ENCODE measurements around the gene CCL26.
"Not testable (repeated sequence)": the region's sequence is repeated elsewhere in the genome, so short reads cannot be mapped to it uniquely, and the experiment has no call there.

CCL26 gene

DNA sequence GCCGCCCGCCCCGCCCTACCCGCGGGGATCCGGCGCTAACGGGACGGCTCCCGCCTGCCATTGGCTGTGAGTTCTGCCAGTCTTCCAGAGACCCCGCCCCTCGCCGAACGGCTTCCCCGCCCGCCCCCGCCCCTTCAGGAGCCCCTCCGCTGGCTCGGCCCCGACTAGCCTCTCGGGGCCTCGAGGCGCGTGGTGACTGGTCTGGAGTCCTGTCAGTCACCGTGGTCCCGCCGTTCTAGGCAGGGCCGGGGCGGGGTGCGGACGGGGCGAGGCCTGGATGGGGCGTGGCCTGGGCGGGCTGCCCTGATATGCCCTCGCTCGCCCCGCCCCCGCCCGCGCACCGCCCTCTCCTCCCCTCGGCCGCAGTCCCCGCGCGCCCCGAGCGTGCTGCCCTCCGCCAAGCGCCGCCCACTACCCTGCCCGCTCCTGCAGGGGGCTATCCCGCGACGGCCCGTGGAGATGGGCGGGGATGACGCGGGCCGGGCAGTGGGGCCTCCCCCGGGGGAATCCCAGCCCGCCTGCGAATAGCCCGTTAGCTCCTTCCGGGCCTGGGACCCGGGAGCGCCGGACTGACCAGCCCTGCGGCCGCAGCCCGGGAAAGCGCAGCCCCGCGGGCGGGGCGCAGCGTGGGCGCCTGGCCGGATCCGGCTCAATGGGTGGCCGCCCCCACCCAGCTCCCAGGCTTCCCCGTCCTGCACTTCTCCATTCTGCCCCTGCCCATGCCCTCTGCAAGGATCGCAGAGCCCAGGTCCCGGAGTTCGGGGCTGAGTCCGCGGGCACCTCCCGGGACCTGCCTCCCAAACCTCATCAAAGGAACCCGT is 32.8 kb downstream of the CCL26 start:
- Mint-ChIP-seq H3K4me1 (peaks cover 20% of the 10 kb centered on the region), H3K36me3 (peaks cover 2% of the 10 kb centered on the region), H3K9me3 (no peaks in the 10 kb centered on the region), H3K4me3 (peak overlapping the region; percentile 90), H3K27me3 (peaks cover 74% of the 10 kb centered on the region), H3K27ac (peak overlapping the region; percentile 93)
- peak; percentile 100 for DNase-seq
- CTCF ChIA-PET = interaction anchor here (0.5 to 0.9 kb wide), 2 partner anchors 23 to 35 kb away, joined by 3 to 4 read pairs; no protein-coding TSS in a partner anchor

DNA sequence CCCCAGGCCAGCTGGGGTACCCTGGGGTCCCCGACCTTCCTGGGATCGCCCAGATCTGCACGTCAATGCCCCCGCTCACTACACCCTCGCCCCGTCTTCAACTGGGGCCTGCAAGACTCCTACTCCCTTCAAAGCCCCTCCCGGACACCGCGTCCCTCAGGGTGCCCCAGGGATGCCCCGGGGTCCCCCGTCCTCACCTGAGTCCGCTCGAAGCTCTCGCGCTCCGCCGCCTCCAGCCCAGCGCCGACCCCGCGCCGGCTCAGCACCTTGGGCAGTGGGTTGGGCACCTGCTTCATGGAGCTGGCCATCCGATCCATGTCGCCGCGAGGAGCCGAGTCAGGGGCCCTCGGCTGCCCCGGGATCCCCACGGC is 33.4 kb downstream of the CCL26 start, which contains the start of gene HIP1:
HIP1 (minus strand) TSS at position 338 of the 371 bp plus-strand sequence; CDS start at position 317, 21 bp downstream.
- Mint-ChIP-seq H3K27me3 (peaks cover 70% of the 10 kb centered on the region), H3K9me3 (no peaks in the 10 kb centered on the region), H3K4me3 (peak within 1 kb of the TSS; percentile 90), H3K27ac (peak within 1 kb of the TSS; percentile 93), H3K4me1 (peaks cover 20% of the 10 kb centered on the region), H3K36me3 (peaks cover 2% of the 10 kb centered on the region)
- CTCF ChIA-PET = interaction anchor here (0.5 kb wide), 1 partner anchor 36 kb away, joined by 3 read pairs; no protein-coding TSS in a partner anchor
- DNase-seq = no peak

DNA sequence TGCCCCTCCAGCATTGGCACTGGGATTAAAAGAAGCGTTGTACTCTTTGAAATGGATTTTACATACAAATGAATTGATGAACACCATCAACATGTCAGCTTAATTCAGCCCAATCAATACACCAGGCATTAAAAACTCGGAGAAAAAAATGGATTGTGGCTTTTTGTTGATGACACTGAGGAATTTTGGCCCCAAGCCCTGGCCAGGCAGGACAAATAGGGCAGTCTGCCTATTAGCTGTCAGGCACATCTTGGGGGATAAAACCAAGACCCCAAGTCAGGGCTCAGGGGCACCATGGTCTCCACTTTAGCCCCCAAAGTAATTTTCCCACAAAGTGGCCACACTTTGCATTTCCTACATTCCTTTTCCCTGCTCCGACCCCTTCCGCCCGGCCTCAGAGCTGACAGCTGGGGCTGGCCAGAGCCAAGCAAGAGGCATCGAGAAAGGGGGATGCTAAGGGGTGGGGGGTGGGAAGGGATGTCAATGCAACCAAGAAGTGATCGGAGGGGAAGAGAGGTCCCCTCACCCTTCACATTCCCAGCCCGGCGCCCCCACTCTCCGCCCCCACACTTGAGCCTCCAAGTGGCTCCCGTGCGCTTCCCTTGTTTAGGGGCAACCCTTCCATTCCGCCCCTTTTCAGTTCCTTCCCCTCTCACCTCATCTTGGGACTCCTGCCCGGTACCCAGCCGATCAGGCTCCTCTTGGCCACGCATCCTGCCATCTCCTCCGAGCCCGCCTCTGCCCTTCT is 34.0 kb downstream of the CCL26 start:
- Mint-ChIP-seq H3K4me1 (peaks cover 20% of the 10 kb centered on the region), H3K27me3 (peaks cover 65% of the 10 kb centered on the region), H3K4me3 (peak overlapping the region; percentile 84), H3K36me3 (peaks cover 2% of the 10 kb centered on the region), H3K9me3 (no peaks in the 10 kb centered on the region), H3K27ac (peak overlapping the region; percentile 58)
- CTCF ChIA-PET = no interaction called here
- no peak for DNase-seq

DNA sequence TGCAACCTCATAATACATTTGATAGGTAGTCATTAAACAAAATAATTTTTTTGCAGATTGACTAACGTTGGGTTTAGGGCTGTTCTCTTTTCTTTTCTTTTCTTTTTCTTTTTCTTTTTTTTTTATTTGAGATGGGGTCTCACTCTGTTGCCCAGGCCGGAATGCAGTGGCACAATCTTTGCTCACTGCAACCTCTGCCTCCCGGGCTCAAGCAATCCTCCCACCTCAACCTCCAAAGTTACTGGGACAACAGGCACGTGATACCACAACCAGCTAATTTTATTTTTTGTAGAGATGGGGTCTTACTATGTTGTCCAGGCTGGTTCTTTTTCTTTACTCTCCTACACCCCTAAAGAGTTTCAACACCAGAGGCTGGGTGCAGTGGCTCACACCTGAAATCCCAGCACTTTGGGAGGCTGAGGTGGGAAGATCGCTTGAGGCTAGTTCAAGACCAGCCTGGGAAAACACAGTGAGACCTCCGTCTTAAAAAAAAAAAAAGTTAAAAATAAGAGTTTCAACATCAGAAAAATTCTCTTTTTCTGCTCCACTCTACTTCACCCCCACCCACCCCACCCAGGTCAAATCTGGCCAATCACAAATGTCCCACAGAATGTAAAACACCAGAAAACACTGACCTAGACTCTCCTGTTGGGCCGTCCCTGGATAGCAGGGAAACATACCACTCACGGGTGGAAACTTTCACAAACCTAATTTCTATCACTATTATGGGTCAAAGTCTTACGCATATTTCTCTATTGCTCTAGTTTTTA is 36.2 kb downstream of the CCL26 start:
- peaks cover 45% of the 10 kb centered on the region for H3K27me3 Mint-ChIP-seq
- no peak overlapping the region for H3K27ac Mint-ChIP-seq
- CTCF ChIA-PET = interaction anchor here (1.6 kb wide), 1 partner anchor 284 kb away, joined by 3 read pairs; no protein-coding TSS in a partner anchor
- no peak overlapping the region for H3K4me3 Mint-ChIP-seq
- peaks cover 2% of the 10 kb centered on the region for H3K36me3 Mint-ChIP-seq
- no peak for DNase-seq
- H3K4me1 Mint-ChIP-seq = peaks cover 18% of the 10 kb centered on the region
- H3K9me3 Mint-ChIP-seq = no peaks in the 10 kb centered on the region

DNA sequence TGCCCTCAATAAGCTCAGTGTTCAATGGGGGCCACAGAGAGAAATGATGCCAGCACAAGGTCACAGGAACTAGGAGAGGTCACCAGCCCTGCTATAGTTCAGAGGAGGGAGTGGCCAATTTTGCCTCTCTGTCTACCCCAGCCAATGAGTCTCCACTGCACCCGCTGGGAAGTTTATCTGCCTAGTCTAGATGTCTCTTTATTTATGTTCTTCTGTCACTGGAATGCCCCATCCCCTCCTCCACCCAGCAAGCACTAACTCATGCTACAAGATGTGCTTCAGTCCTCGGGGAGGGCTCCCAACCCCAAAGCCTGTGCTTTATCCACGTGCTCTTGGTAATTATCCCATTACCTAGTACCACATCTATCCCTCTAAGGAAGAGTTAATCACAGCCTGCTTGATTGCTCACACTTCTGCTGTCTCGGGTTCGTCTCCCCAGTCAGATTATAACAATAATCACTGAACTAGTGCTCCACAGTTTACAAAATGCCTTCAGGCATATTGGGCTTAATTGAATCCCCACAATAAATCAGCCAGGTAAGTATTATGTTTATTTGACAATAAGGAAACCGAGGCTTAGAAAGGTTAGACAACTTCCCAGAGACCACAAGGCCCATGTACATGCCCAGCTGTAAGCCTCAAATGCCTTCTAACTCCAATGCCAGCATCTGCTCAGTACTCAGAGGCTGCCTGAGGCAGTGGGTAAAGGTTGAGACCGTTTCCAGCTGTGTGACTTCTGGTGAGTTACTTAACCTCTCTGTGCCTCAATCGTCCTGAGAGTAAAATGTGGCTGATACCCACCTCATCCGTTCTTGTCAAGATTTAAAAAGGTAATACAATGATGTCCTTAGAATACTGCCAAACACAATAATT is 37.2 kb downstream of the CCL26 start:
- no peak overlapping the region for H3K4me3 Mint-ChIP-seq
- H3K9me3 Mint-ChIP-seq = no peaks in the 10 kb centered on the region
- no peak for DNase-seq
- H3K27me3 Mint-ChIP-seq = peaks cover 36% of the 10 kb centered on the region
- H3K27ac Mint-ChIP-seq = no peak overlapping the region
- CTCF ChIA-PET = interaction anchor here (1.6 kb wide), 1 partner anchor 285 kb away, joined by 3 read pairs; no protein-coding TSS in a partner anchor
- peaks cover 16% of the 10 kb centered on the region for H3K4me1 Mint-ChIP-seq
- peaks cover 2% of the 10 kb centered on the region for H3K36me3 Mint-ChIP-seq

DNA sequence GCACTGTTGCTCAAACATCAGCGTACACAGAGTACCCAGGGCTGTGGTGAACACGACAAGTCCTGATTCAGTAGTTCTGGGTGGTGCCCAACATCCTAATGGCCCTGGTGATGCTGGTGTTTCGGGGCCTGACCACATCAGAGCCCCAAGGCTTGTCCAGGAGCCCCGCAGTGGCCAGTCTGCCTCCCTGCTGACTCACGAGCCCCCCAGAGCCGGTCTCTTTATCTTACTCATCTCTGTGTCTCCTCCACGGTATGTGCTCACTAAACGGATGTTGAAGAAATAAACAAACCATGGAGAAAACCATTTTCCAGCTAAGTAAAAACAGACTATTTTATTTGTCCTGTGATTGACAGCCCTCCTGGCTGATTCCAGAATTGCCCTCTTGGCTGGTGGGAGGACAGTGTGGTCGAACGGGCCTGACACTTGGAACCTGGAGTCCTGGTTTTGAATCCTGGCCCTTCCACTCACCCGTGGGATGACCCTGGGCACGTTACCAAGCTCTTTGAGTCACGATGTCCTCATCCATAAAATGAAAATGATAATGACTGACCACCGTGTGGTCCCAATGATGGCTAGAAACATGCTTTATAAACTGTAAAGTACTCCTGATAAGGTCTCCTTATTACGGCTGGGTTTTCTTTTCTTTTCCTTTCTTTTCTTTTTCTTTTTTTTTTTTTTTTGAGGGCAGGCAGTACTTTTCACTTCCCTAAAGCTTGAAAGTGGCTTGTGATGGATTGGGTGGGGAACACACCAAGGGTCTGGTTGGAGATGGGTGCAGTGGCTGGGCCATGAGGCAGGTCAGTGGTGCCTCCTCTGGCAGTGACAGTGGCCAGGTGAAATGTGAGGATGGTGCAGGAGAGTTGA is 39.0 kb downstream of the CCL26 start:
- Mint-ChIP-seq H3K4me1 (peaks cover 19% of the 10 kb centered on the region), H3K27ac (no peak overlapping the region)

DNA sequence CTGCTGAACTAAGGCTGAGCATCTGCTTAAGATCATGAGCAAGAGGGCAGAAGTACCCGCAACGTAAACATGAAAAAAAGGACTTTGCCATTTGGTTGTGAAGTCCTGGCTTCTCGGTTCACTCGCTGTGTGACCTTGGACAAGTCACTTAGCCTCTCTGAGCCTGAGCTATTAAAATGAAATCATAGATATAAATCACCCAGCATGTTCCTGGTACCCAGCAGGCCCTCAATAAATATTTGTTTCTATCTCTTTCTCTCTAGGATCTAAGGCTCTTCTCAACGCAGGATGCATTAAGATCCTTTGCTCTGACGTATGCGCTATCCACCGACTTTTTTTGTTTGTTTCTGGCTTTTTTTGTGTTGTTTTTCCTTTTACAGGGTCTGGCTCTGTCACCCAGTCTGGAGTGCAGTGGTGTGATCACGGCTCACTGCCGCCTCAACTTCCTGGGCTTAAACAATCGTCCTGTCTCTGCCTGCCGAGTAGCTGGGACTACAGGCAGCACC is 39.9 kb downstream of the CCL26 start:
- Mint-ChIP-seq H3K9me3 (no peaks in the 10 kb centered on the region), H3K36me3 (no peaks in the 10 kb centered on the region), H3K4me1 (peaks cover 22% of the 10 kb centered on the region), H3K4me3 (no peak overlapping the region), H3K27ac (no peak overlapping the region), H3K27me3 (peaks cover 13% of the 10 kb centered on the region)
- CTCF ChIA-PET = no interaction called here
- no peak for DNase-seq

More for the DNA sequence above, 39.0 kb downstream of the CCL26 start:
- H3K4me3 Mint-ChIP-seq = no peak overlapping the region
- DNase-seq = no peak
- H3K36me3 Mint-ChIP-seq = no peaks in the 10 kb centered on the region
- H3K9me3 Mint-ChIP-seq = no peaks in the 10 kb centered on the region
- CTCF ChIA-PET = interaction anchor here (0.6 kb wide), 1 partner anchor 288 kb away, joined by 3 read pairs; no protein-coding TSS in a partner anchor
- peaks cover 22% of the 10 kb centered on the region for H3K27me3 Mint-ChIP-seq

DNA sequence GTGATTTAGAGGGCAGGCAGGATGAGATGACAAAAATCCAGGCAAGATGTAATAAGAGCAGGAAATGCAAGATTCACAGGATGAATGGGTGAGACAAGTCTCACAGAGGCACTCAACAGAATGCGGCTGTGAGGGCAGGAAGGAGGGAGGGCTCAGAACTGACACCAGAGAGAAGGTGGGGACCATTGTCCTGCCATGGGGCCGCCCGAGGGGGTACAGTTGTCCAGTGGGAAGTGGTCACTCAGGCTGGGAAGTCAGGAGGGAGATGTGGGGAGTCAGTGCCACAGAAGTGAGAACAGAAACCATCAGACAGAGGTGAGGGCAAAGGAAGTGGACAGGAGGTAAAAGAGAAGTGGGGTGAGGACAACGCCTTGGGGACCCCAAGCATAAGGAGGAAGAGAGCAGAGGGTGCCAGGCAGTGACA is 42.1 kb downstream of the CCL26 start:
- Mint-ChIP-seq H3K27ac (no peak overlapping the region), H3K36me3 (no peaks in the 10 kb centered on the region), H3K4me1 (peaks cover 22% of the 10 kb centered on the region), H3K9me3 (no peaks in the 10 kb centered on the region), H3K27me3 (no peaks in the 10 kb centered on the region), H3K4me3 (no peak overlapping the region)
- CTCF ChIA-PET = no interaction called here
- no peak for DNase-seq

DNA sequence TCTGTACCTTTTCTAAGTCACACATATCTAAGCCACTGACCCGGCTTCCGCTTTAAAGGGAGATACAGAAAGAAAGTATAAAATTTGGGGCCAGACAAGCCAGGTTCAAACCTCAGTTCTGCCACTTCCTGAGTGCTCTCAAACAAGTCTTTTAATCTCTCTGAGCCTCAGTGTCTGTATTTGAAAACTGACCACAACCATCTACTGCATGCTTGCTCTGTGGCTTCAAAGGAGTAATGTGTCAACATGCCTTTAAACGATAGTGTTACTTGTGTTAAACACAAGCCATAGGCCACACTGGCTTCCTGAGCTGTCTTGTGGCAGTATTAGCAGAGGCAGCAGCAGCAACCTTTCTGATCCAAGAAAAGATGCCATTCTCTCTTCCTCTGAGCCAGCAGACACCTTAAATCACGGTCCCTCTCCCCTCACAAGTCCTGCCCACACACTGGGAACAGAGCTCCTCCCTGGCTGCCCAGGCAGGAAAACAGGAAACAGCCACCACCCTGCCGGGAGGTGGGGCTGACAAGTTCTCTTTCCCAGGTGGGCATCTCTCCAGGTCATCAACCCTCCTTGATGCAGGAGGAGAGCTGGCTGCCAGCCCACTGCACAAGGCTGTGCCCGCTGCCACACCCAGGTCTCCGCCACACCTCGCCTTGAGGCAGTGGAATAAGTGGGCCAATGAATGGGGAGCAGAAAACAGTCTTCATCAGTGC is 44.0 kb downstream of the CCL26 start:
- peak; percentile 41 for DNase-seq
- peaks cover 22% of the 10 kb centered on the region for H3K4me1 Mint-ChIP-seq
- peaks cover 3% of the 10 kb centered on the region for H3K27me3 Mint-ChIP-seq
- CTCF ChIA-PET = no interaction called here
- no peaks in the 10 kb centered on the region for H3K9me3 Mint-ChIP-seq
- no peaks in the 10 kb centered on the region for H3K36me3 Mint-ChIP-seq
- H3K27ac Mint-ChIP-seq = peak overlapping the region; percentile 82
- H3K4me3 Mint-ChIP-seq = no peak overlapping the region

DNA sequence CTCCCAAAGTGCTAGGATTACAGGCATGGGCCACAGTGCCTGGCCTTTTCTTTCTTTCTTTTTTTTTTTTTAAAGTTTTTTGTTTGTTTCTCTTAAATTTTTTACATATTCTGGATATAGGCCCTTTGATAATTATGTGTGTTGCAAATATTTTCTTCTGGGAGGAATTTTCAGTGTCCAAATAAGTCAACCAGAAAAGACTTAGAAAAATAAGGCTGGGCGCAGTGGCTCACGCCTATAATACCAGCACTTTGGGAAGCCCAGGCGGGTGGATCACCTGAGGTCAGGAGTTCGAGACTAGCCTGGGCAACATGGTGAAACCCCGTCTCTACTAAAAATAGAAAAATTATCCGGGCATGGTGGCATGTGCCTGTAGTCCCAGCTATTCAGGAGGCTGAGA is 44.7 kb downstream of the CCL26 start:
- H3K36me3 Mint-ChIP-seq, H3K27ac Mint-ChIP-seq, H3K4me3 Mint-ChIP-seq, DNase-seq, H3K27me3 Mint-ChIP-seq, H3K9me3 Mint-ChIP-seq, CTCF ChIA-PET: not testable (repeated sequence)
- H3K4me1 Mint-ChIP-seq = peaks cover 22% of the 10 kb centered on the region

DNA sequence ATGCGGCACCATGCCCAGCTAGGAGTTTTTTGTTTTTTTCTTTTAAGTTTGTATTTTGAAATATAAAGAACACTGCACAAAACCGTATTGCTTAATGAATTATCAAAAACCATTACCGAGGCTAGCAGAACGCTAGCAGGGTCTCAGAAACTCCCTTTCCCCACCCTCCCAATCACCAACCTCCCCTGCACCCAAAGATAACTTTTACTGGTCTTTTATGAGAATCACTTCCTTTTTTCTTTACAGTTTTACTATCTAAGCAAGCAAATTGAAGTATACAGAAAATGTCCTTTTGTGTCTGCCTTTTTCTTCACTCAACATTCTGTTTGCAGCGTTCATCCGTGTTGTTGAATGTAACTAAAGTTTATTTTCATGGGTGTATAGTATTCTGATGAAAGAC is 46.7 kb downstream of the CCL26 start:
- Mint-ChIP-seq H3K27me3 (peaks cover 3% of the 10 kb centered on the region), H3K36me3 (no peaks in the 10 kb centered on the region), H3K4me1 (peaks cover 22% of the 10 kb centered on the region), H3K4me3 (no peak overlapping the region), H3K27ac (no peak overlapping the region), H3K9me3 (no peaks in the 10 kb centered on the region)
- CTCF ChIA-PET = no interaction called here
- DNase-seq = no peak

DNA sequence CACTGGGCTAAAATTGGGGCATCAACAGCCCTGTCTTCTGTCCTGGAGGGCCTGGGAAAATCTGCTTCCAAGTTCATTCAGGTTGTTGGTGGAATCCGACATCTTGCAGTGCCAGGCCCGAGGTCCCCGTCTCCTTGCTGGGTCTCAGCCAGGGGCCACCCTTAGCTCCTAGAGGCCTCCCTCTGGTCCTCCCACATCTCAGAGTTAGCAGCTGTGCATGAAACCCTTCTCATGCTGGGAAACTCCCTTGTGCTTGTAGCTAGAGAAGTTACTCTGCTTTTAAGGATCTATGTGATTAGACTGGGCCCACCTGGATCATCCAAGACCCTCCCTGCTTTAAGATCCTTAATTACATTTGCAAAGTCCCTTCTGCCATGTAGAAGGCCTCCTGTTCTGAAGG is 48.6 kb downstream of the CCL26 start:
- H3K9me3 Mint-ChIP-seq = no peaks in the 10 kb centered on the region
- H3K27me3 Mint-ChIP-seq = peaks cover 3% of the 10 kb centered on the region
- H3K4me3 Mint-ChIP-seq = no peak overlapping the region
- no peak for DNase-seq
- CTCF ChIA-PET = no interaction called here
- H3K36me3 Mint-ChIP-seq = no peaks in the 10 kb centered on the region
- no peak overlapping the region for H3K27ac Mint-ChIP-seq
- peaks cover 11% of the 10 kb centered on the region for H3K4me1 Mint-ChIP-seq
